NCI-H146 treated with DMSO at 0.1 percent for 48 hours (cell line): ENCODE measurements around the gene NIPAL3.

ENCODE experiments used
- DNase-seq: peaks from one replicate; lab custom pipeline; 2025; ENCODE audit not compliant: unreplicated experiment; lab: John Stamatoyannopoulos, UW

The NIPAL3 gene

DNA sequence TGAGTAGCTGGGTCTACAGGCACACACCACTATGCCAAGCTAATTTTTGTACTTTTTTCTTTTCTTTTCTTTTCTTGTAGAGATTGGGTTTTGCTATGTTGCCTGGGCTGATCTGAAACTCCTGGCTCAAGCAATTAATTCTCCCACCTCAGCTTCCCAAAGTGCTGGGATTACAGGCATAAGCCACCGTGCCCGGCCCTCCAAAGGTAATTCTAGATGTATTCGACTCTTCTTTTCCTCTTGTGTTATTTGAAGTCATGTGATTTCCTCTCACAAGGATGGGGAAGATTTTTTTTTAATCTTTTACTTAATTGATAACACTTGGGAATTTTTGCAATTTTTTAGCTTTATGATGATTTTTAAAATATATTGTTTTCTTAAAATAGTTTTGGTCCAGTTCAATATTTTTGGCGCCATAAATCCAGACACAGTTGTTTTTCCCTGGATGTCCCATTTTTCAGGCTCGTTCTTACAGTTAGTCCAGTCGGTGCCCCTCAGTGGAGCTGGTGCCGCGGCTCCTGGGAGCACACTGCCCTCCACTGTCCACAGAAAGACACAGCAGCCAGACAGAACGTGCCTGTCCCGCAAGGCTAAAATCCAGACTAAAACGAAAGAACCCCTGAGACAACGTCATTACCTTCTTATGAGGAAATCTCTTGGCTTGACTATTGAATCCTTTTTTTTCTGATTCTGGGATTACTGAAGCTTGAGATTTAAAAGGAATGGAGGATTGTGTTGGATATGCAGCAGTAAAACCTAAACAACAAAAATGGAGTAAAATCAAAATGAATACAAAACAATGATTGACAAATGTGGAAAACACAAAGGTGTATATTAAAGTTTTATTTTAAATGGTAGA is 24.4 kb upstream of the NIPAL3 start:
- DNase-seq = peak; percentile 47

DNA sequence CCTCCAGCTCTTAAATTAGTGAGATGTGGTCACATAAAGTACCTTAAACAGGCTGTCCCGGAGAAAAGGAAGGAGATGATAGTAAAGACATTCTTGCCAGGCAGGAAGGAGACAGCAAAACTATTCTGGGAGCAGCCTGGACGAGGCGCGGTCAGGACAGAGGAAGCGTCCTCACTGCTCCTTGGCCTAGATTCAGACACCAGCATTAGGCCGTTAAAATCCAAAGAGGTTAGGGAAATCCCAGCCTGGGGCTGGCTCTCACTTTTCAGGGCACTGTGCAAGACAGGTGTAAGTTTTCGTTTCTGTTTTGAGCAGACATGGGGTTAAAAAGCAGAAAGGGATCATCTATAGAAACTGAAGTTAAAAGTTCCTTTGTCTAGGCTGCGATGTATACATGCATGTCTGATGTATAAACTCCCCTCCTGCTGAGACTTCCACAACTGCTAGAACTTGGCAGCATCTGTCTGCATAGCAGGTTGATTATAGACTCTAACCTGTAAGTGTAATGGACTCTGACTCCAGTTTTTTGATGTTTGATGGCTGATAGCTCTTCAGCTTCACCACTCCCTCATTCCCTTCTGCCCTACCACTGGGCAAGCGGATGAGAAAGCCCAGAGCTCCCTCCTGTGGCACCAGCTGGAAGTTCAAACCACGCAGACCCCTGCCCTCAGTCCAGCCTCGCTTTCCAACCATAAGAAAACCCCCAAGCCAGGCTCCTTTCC is 23.6 kb upstream of the NIPAL3 start:
- DNase-seq = peak; percentile 23

DNA sequence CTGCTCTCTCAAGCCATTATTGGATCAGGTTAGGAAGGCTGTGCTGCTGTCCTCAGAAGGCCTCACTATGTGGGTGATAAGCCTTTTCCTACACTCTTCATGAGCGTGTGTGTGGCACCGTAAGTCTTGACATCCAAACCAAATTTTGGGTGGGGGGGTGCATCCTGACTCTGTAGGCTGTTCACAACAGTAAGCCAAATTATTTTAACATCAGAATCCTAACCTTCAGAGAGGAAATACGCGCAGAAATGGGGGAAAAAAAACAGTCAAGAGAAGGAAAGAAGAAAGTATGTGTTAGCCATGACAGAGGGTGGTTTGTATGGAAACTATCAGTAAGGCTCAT is 23.0 kb upstream of the NIPAL3 start:
- no peak for DNase-seq

DNA sequence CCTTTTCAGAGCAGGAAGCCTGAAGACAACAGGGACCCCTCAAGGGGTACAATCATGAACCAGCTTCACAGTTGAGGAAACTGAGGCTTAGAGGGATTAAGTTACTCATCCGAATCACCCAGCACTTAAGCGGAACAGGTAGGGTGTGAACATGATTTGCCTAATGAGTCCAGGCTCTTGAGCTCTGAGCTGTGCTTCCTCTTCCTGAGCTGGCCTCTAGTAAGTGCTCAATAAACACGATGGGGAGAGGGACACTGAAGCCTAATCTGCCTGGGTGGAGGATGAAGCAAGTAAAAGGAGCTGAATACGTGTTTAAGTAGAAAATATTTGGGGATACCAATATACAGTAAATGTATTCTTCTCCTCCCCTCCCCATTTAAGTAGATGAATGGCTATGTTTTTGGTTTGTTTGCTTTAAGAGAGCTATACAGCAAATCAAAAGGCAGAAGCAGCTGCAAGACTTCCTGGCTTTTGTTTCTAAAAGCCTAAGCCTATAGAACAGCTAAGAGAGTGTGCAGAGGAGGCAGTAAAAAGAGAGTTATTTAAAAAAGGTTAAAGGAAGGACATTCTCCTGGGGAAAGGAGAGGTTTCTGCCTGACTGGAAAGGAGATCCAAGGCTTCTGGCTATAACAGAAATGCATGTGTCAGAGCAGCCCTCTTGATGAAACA is 22.5 kb upstream of the NIPAL3 start:
- peak; percentile 45 for DNase-seq

DNA sequence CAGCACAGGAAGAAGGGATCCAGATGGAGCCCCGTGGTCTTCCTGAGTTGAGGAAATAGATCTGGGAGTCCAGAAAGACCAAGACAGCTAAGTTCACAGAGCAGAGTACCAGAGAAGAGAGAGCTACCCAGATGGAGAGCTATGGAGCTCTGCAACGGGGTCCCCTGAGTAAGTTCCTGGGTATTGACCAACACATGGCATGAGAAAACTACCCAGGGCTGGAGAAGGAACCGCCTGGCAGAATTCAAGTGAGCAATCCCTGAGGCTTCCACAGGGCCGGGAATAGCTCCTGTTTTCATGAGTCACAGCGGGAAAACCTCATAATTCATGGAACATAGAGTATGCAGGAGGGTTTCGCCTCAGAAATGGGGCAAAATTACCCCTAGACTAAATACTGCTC is 21.7 kb upstream of the NIPAL3 start:
- DNase-seq = no peak

DNA sequence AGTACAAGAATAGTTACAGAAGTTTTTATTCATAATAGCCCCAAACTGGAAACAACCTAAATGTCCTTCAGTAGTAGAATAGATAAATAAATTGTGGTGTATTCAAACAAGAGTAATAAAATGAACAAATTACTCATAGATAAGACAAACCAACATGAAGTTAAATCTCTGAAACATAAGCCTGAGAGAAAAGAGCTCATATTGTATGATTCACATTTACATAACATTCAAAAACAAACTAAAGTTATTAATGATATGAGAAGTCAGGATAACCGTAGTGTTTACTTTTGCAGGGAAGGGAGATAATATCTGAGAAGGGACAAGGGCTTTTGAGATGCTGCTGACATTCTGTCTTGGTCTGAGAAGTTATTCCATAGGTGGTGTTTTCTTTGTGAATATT is 15.5 kb upstream of the NIPAL3 start:
- no peak for DNase-seq

DNA sequence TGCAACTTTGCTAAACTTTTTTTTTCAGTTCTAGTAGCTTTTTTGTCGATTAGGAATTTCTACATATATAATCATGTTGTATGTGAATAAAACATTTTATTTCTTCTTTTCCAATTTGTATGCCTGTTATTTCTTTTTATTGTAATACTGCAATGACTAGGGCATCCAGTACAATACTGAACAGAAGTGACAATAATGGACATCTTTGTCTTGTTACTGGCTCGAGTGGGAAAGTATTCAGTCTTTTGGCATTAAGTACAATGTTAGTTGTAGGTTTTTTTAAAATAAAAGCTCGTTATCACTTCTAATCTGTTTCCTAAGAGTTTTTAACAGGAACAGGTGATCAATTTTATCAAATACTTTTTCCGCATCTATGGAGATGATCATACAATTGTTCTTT is 11.8 kb upstream of the NIPAL3 start:
- DNase-seq = no peak

DNA sequence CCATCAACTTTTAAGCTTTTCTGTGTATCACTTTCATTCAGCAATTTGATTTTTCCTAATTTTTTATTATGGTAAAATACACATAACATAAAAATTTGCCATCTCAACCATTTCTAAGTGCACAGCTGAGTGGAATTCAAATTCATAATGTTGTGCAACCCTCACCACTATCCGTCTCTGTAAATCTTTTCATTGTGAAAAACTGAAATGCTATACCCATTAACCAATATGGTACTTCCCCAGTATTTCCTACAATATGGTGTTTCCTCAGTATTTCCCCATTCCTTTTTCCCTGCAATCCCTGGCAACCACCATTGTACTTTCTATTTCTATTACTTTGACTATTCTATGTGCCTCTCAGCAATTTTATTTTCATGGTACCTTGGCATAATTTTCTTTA is 8.8 kb upstream of the NIPAL3 start:
- no peak for DNase-seq

DNA sequence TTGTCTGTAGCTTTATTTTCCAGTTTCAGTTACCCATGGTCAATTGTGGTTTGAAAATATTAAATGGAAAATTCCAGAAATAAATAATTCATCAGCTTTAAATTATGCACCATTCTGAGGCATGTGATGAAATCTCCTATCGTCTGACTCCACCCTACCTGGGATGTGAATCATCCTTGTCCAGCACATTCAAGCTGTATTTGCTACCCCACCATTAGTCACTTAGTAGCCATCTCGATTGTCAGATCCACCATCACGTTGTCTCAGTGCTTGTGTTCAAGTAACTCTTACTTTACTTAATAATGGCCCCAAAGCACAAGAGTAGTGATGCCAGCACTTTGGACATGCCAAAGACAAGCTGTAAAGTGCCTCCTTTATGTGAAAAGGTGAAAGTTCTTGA is 6.1 kb upstream of the NIPAL3 start:
- no peak for DNase-seq

DNA sequence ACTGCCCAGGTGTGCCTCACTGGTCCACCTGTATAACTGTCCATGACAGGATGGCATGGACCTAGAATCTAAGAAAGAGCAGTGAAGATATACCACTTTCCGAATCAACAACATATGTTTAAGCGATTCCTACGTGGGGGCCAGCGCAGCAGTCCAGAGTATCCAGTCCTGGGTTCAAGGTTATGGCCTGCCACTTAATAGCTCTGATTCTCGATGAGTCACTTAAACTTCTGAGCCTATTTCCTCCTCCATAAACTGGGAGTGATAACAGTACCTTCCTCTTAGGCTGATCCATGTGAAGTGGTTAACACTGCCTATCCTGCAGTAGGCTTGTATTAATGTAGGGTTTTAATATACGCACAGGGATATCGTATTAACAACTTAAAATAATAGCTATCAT is 4.9 kb upstream of the NIPAL3 start:
- DNase-seq = no peak

DNA sequence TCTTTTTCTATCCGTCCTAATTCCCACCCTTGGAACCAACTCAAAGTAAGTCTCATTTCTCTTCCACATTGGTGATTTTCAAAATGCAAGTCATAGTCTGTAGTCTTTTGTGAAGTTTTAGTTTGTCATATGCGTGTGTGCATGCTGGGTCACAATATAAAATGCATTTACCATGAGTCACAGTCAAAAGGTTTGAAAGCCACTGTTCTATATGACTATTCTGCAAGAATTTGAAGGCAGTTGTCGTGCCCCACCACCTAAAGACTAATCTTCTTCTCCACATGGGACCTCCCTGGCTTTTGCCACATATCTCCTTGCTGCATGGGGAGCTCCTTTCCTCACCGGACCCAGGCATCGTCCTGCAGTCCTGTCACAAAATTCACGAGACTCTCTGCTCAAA is 3.6 kb upstream of the NIPAL3 start:
- no peak for DNase-seq

DNA sequence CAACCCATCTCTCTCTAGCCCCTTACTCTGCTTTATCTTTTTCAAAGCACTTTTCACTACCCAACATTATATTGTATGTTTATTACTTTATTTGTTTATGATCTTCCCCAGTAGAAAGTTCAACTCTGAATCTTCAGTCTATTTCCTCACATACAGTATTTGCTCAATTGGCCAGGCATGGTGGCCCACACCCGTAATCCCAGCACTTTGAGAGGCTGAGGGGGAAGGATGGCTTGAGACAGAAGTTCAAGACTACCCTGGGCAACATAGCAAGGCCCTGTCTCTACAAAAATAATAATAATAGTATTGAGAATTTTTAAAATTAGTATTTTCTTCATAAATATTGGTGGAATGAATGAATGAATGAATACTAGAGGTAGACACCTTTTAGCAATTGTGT is 3.2 kb upstream of the NIPAL3 start:
- no peak for DNase-seq

DNA sequence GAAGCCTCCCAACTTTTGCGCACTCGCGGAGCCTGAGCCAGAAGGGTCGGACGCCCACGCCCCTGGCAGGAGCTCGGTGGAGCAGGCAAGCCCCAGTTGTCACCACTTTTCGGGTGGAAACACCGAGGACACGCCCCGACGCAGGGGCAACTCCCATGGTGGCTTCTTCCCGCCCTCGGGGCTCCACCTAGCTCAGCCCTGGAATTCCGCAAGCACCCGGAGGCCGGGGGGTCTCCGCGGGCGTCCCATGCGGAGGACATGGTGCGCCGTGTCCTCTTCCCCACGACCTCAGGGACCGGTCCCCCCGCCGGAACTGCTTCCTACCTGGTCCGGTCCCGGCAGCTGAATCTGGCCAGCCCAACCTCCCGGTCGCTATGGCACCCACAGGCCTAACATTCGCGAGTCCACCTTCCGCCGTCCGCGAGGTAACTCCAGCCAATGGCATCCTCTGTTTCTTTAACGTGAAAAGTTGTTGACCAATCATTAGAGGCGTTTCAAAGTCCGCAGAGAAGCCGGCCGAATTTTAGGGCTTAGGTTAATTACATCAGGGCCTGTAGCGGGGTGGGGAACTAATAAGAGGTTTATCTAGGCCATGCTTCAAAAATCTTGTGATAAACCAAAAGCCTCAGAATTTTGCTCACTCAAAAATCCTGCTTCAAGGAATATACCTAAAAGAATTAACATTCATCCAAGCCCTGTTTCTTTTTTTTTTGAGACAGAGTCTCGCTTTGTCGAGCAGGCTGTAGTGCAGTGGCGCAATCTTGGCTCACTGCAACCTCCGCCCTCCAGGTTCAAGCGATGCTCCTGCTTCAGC is 2.0 kb upstream of the NIPAL3 start, which contains the start of gene STPG1:
STPG1 (minus strand) TSS at position 433 of the 814 bp plus-strand sequence. CDS start 12,394 bp downstream, outside the sequence.
- DNase-seq = no peak

DNA sequence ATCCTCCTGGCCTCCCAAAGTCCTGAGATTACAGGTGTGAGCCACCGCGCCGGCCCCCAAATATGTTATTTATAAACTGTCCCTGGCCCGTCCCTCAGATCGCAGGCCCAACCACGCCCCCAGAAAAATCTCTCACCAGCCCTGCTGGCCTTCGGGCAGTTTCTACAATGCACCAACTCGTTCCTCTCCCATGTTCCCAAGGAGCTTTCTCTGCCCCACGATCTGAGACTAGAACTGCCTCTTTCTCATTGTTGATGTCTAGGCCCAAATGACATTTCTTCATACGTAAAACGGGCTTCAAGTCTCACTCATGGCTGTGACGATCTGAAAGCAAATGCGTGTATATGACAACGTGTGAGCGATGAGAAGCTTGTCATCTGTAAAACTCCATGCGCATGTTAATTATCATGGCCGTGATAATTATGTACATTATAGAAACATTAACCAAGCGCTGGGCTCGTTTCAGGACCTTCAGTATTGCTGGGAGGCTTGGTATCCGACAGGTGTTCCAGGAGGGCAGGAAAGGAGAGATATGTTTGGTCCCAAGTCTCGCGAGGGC is 748 bp upstream of the NIPAL3 start:
- no peak for DNase-seq

DNA sequence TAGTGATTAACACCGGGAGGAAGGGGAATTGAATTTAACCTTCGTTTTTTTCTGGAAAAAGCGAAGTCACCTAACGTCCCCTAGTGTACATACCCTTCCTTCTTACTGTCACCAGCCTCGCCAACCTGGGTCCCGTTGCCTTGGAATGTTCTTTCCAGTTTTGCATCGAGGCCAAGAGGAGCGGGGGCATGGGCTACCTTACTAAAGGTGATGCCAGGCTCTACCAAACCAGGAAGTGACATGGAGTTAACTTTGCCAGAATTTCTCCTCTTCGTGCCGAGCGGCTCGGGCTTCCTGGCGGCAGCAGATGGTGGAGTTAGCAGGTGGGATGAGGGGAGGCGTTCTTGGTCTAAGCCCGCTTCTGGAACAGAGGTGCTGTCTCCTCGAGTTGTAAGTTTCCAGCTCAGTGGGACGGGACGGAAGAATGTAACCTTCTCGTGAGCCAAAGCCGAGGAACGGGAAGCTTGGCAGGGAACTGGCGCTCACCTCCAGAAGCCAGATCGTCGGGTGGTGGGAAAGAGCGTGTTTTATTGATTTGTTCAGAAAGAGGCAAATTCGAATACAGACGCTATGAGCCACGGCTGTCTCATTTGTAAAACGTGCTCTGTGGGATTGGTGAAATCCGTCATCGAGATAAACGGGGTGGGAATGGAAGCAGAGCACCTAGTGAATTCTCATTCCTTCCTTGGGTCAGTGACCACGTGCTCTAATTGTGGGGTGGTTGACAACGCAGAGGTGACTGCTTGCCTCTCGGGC is 486 bp downstream of the NIPAL3 start:
- DNase-seq = no peak

DNA sequence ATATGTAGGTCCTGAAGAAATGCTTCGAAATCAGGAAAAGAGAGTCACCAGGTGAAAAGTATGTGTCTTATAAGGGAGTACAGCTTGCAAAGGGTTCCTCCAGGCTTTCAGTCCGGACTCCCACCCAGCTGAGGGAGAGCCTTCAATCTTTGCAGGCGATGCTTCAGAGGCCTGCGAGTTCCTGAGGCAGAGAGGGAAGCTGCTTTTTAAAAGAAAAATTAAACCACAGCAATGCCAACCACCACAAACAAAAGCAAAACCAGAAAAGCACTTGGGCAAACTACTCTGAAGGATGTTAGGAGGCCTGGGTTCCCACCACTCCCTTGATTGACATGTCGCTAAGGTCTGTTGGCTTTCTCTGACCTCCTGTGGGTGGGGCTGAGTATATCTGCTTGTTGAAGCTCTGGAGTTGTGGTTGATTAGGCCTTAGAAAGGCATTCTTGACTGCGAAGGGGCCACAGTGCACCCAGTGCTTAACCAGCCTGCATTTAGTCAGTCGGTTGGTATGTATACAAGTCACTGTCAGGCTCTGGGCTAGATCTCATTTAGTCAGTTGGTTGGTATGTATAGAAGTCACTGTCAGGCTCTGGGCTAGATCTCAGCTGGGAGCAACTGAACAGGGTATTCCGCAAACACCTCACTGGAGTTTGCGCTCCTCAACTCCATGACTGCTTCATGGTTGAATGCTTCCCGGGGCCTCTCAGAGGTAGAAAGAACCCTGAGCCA is 1.2 kb downstream of the NIPAL3 start:
- no peak for DNase-seq

DNA sequence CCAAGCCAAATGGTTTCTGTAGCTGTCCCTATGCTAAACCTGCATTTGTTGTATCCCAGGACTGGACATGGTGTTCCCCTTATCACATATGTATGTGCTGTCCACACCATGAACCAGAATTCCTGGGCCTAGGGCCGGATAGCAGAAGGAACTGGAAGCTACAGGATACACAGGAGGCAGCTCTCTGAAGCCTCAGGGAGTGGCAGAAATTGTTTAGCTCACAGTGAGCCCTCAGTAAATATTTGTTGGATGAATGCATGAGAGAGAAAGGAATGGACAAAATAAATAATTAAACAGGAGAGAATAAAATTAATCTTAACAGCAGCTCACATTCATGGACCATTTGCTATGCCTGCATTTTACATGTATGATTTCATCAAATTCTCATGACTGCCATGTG is 2.1 kb downstream of the NIPAL3 start:
- DNase-seq = no peak

DNA sequence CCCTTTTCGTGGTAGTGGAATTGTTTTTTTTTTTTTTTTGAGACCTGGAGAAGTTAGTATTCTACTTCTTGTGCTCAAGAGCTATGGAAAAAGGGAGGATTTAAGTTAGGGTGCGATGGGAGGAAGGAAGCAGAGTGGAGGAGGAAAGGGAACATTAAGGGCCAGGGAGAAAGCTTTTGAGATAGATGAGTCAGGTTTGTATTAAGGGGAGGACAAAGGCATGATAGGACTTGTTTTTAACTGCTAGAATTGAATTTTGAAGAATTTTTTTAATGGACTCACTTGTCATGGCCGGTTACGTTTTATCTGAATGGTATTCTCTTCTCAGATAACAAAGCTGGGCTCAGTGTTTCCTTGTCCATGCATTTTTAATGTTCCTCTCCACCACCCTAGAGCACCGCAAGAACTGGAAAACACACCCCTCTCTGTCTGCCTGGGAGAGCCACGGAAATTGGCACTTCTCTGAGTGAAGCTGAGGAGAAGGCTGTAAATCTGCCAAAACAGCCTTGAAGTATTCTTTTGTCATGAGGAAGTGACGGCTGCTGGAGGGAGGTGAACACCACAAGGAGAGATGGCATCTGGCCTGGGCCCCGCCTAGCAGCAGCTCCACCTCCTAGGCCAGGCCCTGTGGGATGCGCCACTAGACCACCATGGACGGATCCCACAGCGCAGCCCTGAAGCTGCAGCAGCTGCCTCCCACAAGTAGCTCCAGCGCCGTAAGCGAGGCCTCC is 3.5 kb downstream of the NIPAL3 start:
- DNase-seq = no peak

DNA sequence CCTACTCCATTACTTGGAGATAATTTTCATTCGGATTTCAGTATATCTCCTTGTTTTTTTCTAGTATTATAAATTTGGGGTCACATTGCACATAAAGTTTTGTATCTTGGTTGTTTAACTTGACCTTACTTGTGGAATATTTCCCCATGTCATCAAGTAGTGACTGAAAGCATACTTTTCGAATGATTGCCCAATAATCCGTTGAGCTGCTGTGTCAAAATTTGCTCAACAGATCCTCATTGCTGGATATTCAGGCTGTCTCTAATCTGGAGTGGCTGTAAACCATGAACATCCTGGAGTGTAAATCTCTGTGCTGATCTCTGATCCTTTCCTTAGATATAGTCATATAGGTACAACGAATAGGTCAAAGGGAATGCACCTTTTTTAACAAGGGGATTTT is 4.9 kb downstream of the NIPAL3 start:
- no peak for DNase-seq
